22Rv1 (cell line): Measurements from ENCODE around the gene GARNL3.

Experiments used
- H3K27ac ChIP-seq: fragments of 450-650 bp; 2 replicates; pipeline ENCODE4 v1.5.1; 2017
- CTCF ChIP-seq: fragments of 450-650 bp; IDR thresholded peaks from 2 replicates; pipeline ENCODE4 v1.5.1; 2017; ENCODE audit warnings: mild to moderate bottlenecking
- ZFX ChIP-seq: fragments of 450-650 bp; IDR thresholded peaks from 2 replicates; pipeline ENCODE4 v1.6.1; 2017; ENCODE audit warnings: antibody characterized with exemption, borderline replicate concordance

The GARNL3 gene

GRCh38 chr9:127362829-127363228 lies 98.3 kb downstream of the GARNL3 start:
- TF ChIP-seq CTCF (no peak), ZFX (no peak)
- no peak overlapping the region for H3K27ac ChIP-seq

GRCh38 chr9:127365461-127365860 lies 100.9 kb downstream of the GARNL3 start:
- TF ChIP-seq ZFX (no peak), CTCF (no peak)
- no peak overlapping the region for H3K27ac ChIP-seq

GRCh38 chr9:127366594-127366993 lies 102.0 kb downstream of the GARNL3 start:
- TF ChIP-seq CTCF (no peak), ZFX (no peak)
- H3K27ac ChIP-seq = no peak overlapping the region

GRCh38 chr9:127368852-127369402 lies 104.4 kb downstream of the GARNL3 start:
- TF ChIP-seq CTCF (no peak), ZFX (no peak)
- H3K27ac ChIP-seq = no peak overlapping the region

GRCh38 chr9:127369428-127369827 lies 104.9 kb downstream of the GARNL3 start:
- no peak overlapping the region for H3K27ac ChIP-seq
- no peak for TF ChIP-seq CTCF
- TF ChIP-seq ZFX = no peak

GRCh38 chr9:127370147-127370579 lies 105.6 kb downstream of the GARNL3 start:
- TF ChIP-seq CTCF = no peak
- TF ChIP-seq ZFX = no peak
- no peak overlapping the region for H3K27ac ChIP-seq

- H3K27ac ChIP-seq = no peak overlapping the region
- no peak for TF ChIP-seq CTCF
- TF ChIP-seq ZFX = no peak
Observed at GRCh38 chr9:127370672-127371648, 106.4 kb downstream of the GARNL3 start.
